H9 (cell line): ENCODE data around the gene IGFL1. TPM values are rescaled to one million over a fixed set of nuclear protein-coding genes. Genes with fewer than 3 reads are reported as not detected.

Experiments used
- DNase-seq: peaks from one replicate; pipeline ENCODE4 v3.0.0-alpha.2; 2017
- H2AFZ ChIP-seq: one replicate; pipeline ENCODE4 v1.6.1; 2013; ENCODE audit warnings: mild to moderate bottlenecking, low read length, control low read depth, moderate library complexity
- H2AK5ac ChIP-seq: 2 replicates; pipeline ENCODE4 v1.6.1; 2013; ENCODE audit warnings: low read length, control low read depth, mixed read lengths; ENCODE audit not compliant: insufficient read length
- H2BK120ac ChIP-seq: one replicate; pipeline ENCODE4 v1.6.1; 2013; ENCODE audit warnings: low read depth, mild to moderate bottlenecking, low read length, control low read depth, inconsistent platforms; ENCODE audit not compliant: poor library complexity, severe bottlenecking
- H2BK12ac ChIP-seq: 2 replicates; pipeline ENCODE4 v1.6.1; 2013; ENCODE audit warnings: low read length, control low read depth, mixed read lengths, low read depth; ENCODE audit not compliant: insufficient read length
- H2BK15ac ChIP-seq: 2 replicates; pipeline ENCODE4 v1.6.1; 2013; ENCODE audit warnings: low read depth, low read length, control low read depth
- H2BK20ac ChIP-seq: one replicate; pipeline ENCODE4 v1.6.1; 2013; ENCODE audit warnings: low read depth, mild to moderate bottlenecking, low read length, control low read depth, inconsistent platforms; ENCODE audit not compliant: poor library complexity, severe bottlenecking
- H2BK5ac ChIP-seq: 2 replicates; pipeline ENCODE4 v1.6.1; 2013; ENCODE audit warnings: low read length, control low read depth, mixed read lengths; ENCODE audit not compliant: insufficient read length
- H3K14ac ChIP-seq: 2 replicates; pipeline ENCODE4 v1.6.1; 2013; ENCODE audit warnings: low read length, control low read depth; ENCODE audit not compliant: insufficient read depth
- H3K18ac ChIP-seq: 2 replicates; pipeline ENCODE4 v1.6.1; 2013; ENCODE audit warnings: low read depth, mild to moderate bottlenecking, mixed read lengths, low read length, control low read depth; ENCODE audit not compliant: insufficient read length
- H3K23ac ChIP-seq: 2 replicates; pipeline ENCODE4 v1.6.1; 2013; ENCODE audit warnings: low read length, control low read depth, mixed read lengths, low read depth; ENCODE audit not compliant: insufficient read length
- H3K23me2 ChIP-seq: 2 replicates; pipeline ENCODE4 v1.6.1; 2013; ENCODE audit warnings: low read depth, mild to moderate bottlenecking, mixed read lengths, low read length, control low read depth; ENCODE audit not compliant: insufficient read length, poor library complexity, severe bottlenecking
- H3K27ac ChIP-seq: 2 replicates; pipeline ENCODE4 v1.5.1; 2013; ENCODE audit warnings: low read length, control low read depth, mixed read lengths, low read depth; ENCODE audit not compliant: insufficient read length
- H3K27me3 ChIP-seq: 2 replicates; pipeline ENCODE4 v1.6.1; 2013; ENCODE audit warnings: low read length, control low read depth, inconsistent platforms; ENCODE audit not compliant: insufficient read depth
- H3K4ac ChIP-seq: 2 replicates; pipeline ENCODE4 v1.6.1; 2013; ENCODE audit warnings: low read depth, mild to moderate bottlenecking, control low read depth, inconsistent platforms, low read length, moderate library complexity
- H3K4me1 ChIP-seq: 2 replicates; pipeline ENCODE4 v1.6.1; 2013; ENCODE audit warnings: low read length, control low read depth, inconsistent platforms; ENCODE audit not compliant: insufficient read depth
- H3K4me2 ChIP-seq: 2 replicates; pipeline ENCODE4 v1.6.1; 2013; ENCODE audit warnings: low read length, control low read depth, mixed read lengths; ENCODE audit not compliant: insufficient read length, insufficient read depth
- H3K56ac ChIP-seq: 2 replicates; pipeline ENCODE4 v1.6.1; 2013; ENCODE audit warnings: low read depth, mild to moderate bottlenecking, mixed read lengths, low read length, control low read depth; ENCODE audit not compliant: insufficient read length
- H3K79me1 ChIP-seq: 2 replicates; pipeline ENCODE4 v1.6.1; 2013; ENCODE audit warnings: low read depth, mild to moderate bottlenecking, moderate library complexity, low read length, control low read depth, inconsistent platforms; ENCODE audit not compliant: insufficient read depth, poor library complexity, severe bottlenecking
- H3K79me2 ChIP-seq: 2 replicates; pipeline ENCODE4 v1.6.1; 2013; ENCODE audit warnings: low read length, control low read depth, inconsistent platforms; ENCODE audit not compliant: insufficient read depth
- H3K9ac ChIP-seq: 2 replicates; pipeline ENCODE4 v1.6.1; 2013; ENCODE audit warnings: low read length, control low read depth, mixed read lengths; ENCODE audit not compliant: insufficient read length; ENCODE audit errors: extremely low read depth
- H3K9me3 ChIP-seq: one replicate; pipeline ENCODE4 v1.6.1; 2013; ENCODE audit warnings: low read depth, low read length, inconsistent platforms; ENCODE audit not compliant: control insufficient read depth
- H3T11ph ChIP-seq: one replicate; pipeline ENCODE4 v1.6.1; 2013; ENCODE audit warnings: mild to moderate bottlenecking, low read length, control low read depth, inconsistent platforms
- H4K20me1 ChIP-seq: one replicate; pipeline ENCODE4 v1.6.1; 2013; ENCODE audit not compliant: control insufficient read depth, insufficient read length, insufficient read depth
- H4K5ac ChIP-seq: 2 replicates; pipeline ENCODE4 v1.6.1; 2013; ENCODE audit warnings: low read depth, mild to moderate bottlenecking, mixed read lengths, low read length, control low read depth; ENCODE audit not compliant: insufficient read length
- H4K8ac ChIP-seq: replicated peaks from 2 replicates; pipeline ENCODE4 v1.6.1; 2013; ENCODE audit warnings: low read length, control low read depth, mixed read lengths, low read depth; ENCODE audit not compliant: insufficient read length
- H4K91ac ChIP-seq: 2 replicates; pipeline ENCODE4 v1.6.1; 2013; ENCODE audit warnings: low read depth, mild to moderate bottlenecking, moderate library complexity, mixed read lengths, low read length, control low read depth; ENCODE audit not compliant: insufficient read length
- H3K27ac Mint-ChIP-seq, 3 experiments: 2 replicates in 2 of 3; 3 replicates in 1 of 3; pipeline ENCODE4 v1.8.0; 2020 to 2021; ENCODE audit warnings: mixed read lengths in 3 of 3, mild to moderate bottlenecking in 1 of 3, moderate library complexity in 1 of 3
- H3K27me3 Mint-ChIP-seq: 2 replicates; pipeline ENCODE4 v1.8.0; 2021; ENCODE audit warnings: low read depth, mild to moderate bottlenecking, moderate library complexity, mixed read lengths
- H3K36me3 Mint-ChIP-seq, 3 experiments: 2 replicates in 2 of 3; 3 replicates in 1 of 3; pipeline ENCODE4 v1.8.0; 2020 to 2021; ENCODE audit warnings: low read depth in 3 of 3, mixed read lengths in 3 of 3; ENCODE audit not compliant: insufficient read depth in 1 of 3
- H3K4me1 Mint-ChIP-seq, 2 experiments: 2 replicates each; pipeline ENCODE4 v1.8.0; 2020; ENCODE audit warnings: mixed read lengths in 2 of 2
- H3K4me3 Mint-ChIP-seq, 2 experiments: 2 replicates in 1 of 2; 3 replicates in 1 of 2; pipeline ENCODE4 v1.8.0; 2020 to 2021; ENCODE audit warnings: mild to moderate bottlenecking in 2 of 2, mixed read lengths in 2 of 2, moderate library complexity in 1 of 2
- H3K9me3 Mint-ChIP-seq, 2 experiments: 2 replicates in 1 of 2; 3 replicates in 1 of 2; pipeline ENCODE4 v1.8.0; 2020; ENCODE audit warnings: mild to moderate bottlenecking in 2 of 2, mixed read lengths in 2 of 2, moderate library complexity in 1 of 2
- CTCF ChIP-seq: fragments of 200-600 bp; sonication (generic); conservative IDR thresholded peaks from 3 replicates; pipeline ENCODE4 v1.8.0; 2021; ENCODE audit warnings: antibody characterized with exemption, mild to moderate bottlenecking
- WGBS: extraction: QIAGEN DNeasy Blood & Tissue Kit; methylation state at CpG from one replicate; pipeline ENCODE4 v1.1.7; 2013; ENCODE audit warnings: missing lambda C conversion rate, low lambda C conversion rate, mixed read lengths; ENCODE audit not compliant: insufficient read length; ENCODE audit errors: extremely low coverage; 5-methylcytosine and 5-hydroxymethylcytosine counted together
- total RNA-seq: library from RNA; stranded (reverse); gene quantifications from 2 replicates; pipeline ENCODE4 v1.2.1, GENCODE V29; 2021

IGFL1 gene
- total RNA-seq, 1 experiment from 2014 or later, result not detected

- no peak overlapping the region for H2BK120ac ChIP-seq
- H3K36me3 Mint-ChIP-seq, result no peaks in the 10 kb centered on the region
- no peak overlapping the region for H2BK12ac ChIP-seq
- no peak overlapping the region for H3K4ac ChIP-seq
- no peak overlapping the region for H4K91ac ChIP-seq
- no peak overlapping the region for H3K27ac ChIP-seq
- no peak overlapping the region for H3K18ac ChIP-seq
- no peak overlapping the region for H2BK15ac ChIP-seq
- no peaks in the 10 kb centered on the region; the same call in 1 of the 2 replicates for H3K4me1 ChIP-seq
- no peak overlapping the region for H2BK20ac ChIP-seq
- no peaks in the 10 kb centered on the region for H3K27me3 ChIP-seq
- H3K27me3 Mint-ChIP-seq, result peaks cover 9% of the 10 kb centered on the region
- no peaks in the 10 kb centered on the region for H4K20me1 ChIP-seq
- no peak overlapping the region for H4K8ac ChIP-seq
- no peak overlapping the region for H3T11ph ChIP-seq
- H2AK5ac ChIP-seq, result no peak overlapping the region
- WGBS, result no CpG with 5 or more reads among the region's 5 CpGs
- no peaks in the 10 kb centered on the region for H3K9me3 Mint-ChIP-seq
- H3K4me3 Mint-ChIP-seq, result no peak overlapping the region
- no peak overlapping the region for H2AFZ ChIP-seq
- no peaks in the 10 kb centered on the region for H3K79me1 ChIP-seq
- H3K9ac ChIP-seq, result no peak overlapping the region
- no peak overlapping the region for H3K14ac ChIP-seq
- H2BK5ac ChIP-seq, result no peak overlapping the region
- no peak overlapping the region for H3K4me2 ChIP-seq
- peak overlapping the region in 1 of 3 experiments; percentile 12; a peak in 1 of 7 replicates for H3K27ac Mint-ChIP-seq
- peaks cover 8 to 13% of the 10 kb centered on the region in 2 experiments for H3K4me1 Mint-ChIP-seq
- H4K5ac ChIP-seq, result no peak overlapping the region
- H3K23ac ChIP-seq, result no peak overlapping the region
- TF ChIP-seq CTCF, result no peak
- no peaks in the 10 kb centered on the region for H3K79me2 ChIP-seq
- no peak overlapping the region for H3K56ac ChIP-seq
- DNase-seq, result no peak
- H3K9me3 ChIP-seq, result no peaks in the 10 kb centered on the region
- no peaks in the 10 kb centered on the region for H3K23me2 ChIP-seq
Observed at GRCh38 chr19:46251416-46251815, 21.9 kb downstream of the IGFL1 start.
